Measurements from ENCODE around the gene POLR2B. TPM values are rescaled to one million over a fixed set of nuclear protein-coding genes. Genes with fewer than 3 reads are reported as not detected.

POLR2B gene
- total RNA-seq, 4 donors from 2014 or later: 39.8 to 74.8 (median 53.4) TPM

DNA sequence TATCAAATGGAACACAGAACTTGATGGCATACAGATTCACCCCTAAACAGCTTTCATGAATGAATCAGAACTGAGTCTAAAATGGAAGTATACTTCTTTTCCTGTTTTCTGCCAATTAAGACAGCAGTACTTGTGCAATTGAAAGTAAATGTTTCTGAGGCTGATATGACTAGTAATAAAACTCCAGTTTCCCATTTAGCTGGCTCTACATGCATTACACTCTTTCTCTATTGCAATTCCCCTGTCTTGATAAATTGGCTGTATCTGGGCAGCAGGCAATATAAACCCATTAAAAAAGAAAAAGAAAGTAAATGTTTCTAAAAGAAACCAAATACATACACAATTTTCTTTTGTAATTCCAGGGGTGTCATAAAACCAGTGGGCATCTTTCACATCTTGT lies 5.9 kb upstream of the POLR2B start:
- Histone ChIP-seq H3K4me1 (peaks cover 0 to 20% (median 18%) of the 10 kb centered on the region in 4 donors), H3K4me3 (no peak overlapping the region), H3K36me3 (peaks cover 4 to 47% (median 27%) of the 10 kb centered on the region in 4 donors), H3K9me3 (peaks cover 6% of the 10 kb centered on the region in 2 donors), H3K27me3 (no peaks in the 10 kb centered on the region), H3K27ac (no peak overlapping the region)
- intact Hi-C loops (cut with DNase I; ENCODE audit: low total_unique reads): no loop called here
- no peak for TF ChIP-seq POLR2A (IDR thresholded peaks at IDR 0.05)
- TF ChIP-seq, protein P1, sequence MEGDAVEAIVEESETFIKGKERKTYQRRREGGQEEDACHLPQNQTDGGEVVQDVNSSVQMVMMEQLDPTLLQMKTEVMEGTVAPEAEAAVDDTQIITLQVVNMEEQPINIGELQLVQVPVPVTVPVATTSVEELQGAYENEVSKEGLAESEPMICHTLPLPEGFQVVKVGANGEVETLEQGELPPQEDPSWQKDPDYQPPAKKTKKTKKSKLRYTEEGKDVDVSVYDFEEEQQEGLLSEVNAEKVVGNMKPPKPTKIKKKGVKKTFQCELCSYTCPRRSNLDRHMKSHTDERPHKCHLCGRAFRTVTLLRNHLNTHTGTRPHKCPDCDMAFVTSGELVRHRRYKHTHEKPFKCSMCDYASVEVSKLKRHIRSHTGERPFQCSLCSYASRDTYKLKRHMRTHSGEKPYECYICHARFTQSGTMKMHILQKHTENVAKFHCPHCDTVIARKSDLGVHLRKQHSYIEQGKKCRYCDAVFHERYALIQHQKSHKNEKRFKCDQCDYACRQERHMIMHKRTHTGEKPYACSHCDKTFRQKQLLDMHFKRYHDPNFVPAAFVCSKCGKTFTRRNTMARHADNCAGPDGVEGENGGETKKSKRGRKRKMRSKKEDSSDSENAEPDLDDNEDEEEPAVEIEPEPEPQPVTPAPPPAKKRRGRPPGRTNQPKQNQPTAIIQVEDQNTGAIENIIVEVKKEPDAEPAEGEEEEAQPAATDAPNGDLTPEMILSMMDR (IDR thresholded peaks at IDR 0.05): no peak
- no peak for TF ChIP-seq POLR2AphosphoS5 (IDR thresholded peaks at IDR 0.05)
- in situ Hi-C loops (cut with MboI; ENCODE audit: low pct_ligation_motif_present in 1 of 4, low pct_unique_long_range_greater_than_20kb in 1 of 4, low sequenced_read_pairs in 3 of 4): no loop called here
- DNase-seq: no peak

DNA sequence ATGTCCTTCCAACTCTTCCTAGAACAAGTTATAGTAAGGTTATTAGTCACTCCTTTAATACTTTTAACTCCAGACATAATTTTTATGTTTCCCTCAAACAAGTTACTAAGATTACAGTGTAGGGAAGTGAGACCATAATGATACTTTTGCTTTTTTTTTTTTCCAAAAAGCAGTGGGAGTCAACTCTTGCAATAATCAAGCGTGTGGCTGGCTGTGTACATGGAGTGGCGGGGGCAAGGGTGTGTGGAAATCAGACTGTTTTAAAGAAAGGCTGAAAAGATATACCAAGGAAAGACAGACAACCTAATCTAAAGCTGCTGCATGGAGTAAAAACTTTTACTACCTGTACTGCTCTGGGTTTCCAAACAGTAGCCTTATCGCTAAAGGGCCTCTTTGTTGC lies 5.4 kb upstream of the POLR2B start:
- H3K27ac ChIP-seq: no peak overlapping the region
- H3K9me3 ChIP-seq: peaks cover 6% of the 10 kb centered on the region in 2 donors
- DNase-seq: no peak
- peaks cover 0 to 20% (median 18%) of the 10 kb centered on the region in 4 donors for H3K4me1 ChIP-seq
- in situ Hi-C loops (cut with MboI; ENCODE audit: low pct_ligation_motif_present in 1 of 4, low pct_unique_long_range_greater_than_20kb in 1 of 4, low sequenced_read_pairs in 3 of 4) (no loop called here), intact Hi-C loops (cut with DNase I; ENCODE audit: low total_unique reads) (no loop called here)
- peaks cover 4 to 44% (median 25%) of the 10 kb centered on the region in 4 donors for H3K36me3 ChIP-seq
- no peak overlapping the region for H3K4me3 ChIP-seq
- 96 to 100% methylated on average over 3 of the region's 3 CpGs for WGBS, 2 donors (ENCODE audit: low coverage in 1 of 2)
- no peaks in the 10 kb centered on the region for H3K27me3 ChIP-seq
- no peak for TF ChIP-seq POLR2AphosphoS5 (IDR thresholded peaks at IDR 0.05)
- TF ChIP-seq EP300 (IDR thresholded peaks at IDR 0.05; ENCODE audit: low read depth): no peak
- TF ChIP-seq, protein P1 (IDR thresholded peaks at IDR 0.05): no peak
- TF ChIP-seq POLR2A (IDR thresholded peaks at IDR 0.05): no peak

DNA sequence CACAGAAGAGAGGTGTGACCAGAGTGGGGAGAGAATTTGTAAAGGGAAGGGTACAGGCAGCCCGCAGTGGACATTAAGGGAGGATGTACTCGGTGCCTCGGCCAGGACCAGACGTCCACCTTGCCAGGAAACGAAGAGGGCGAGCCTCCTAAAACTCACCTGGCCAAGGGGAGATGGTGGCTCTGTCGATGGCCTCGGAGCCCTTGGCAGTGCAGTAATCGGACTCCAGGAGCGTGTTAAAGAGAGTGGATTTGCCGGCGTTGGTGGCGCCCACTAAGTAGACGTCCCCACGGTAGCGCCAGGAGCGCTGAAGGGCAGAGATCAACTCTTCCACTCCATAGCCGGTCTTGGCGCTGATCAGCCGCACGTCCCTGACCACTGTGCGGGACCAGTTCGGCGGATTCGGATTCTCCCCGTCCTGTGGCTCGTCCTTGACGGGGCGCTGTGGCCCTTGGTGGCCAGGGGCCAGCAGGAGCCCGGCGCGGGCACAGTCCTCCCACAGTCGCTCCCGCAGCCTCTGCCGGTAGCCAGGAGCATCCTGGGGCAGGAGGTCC lies 2.3 kb upstream of the POLR2B start:
- DNase-seq: no peak
- Histone ChIP-seq H3K4me1 (peaks cover 14 to 39% (median 37%) of the 10 kb centered on the region in 4 donors), H3K27me3 (no peaks in the 10 kb centered on the region), H3K27ac (peak overlapping the region; percentile 96 to 98 (median 97)), H3K4me3 (peak overlapping the region; percentile 74 to 96 (median 78)), H3K36me3 (peaks cover 4 to 28% (median 19%) of the 10 kb centered on the region in 4 donors), H3K9me3 (peaks cover 6% of the 10 kb centered on the region in 2 donors)
- in situ Hi-C loops (cut with MboI; ENCODE audit: low pct_ligation_motif_present in 1 of 4, low pct_unique_long_range_greater_than_20kb in 1 of 4, low sequenced_read_pairs in 3 of 4) (no loop called here), intact Hi-C loops (cut with DNase I; ENCODE audit: low total_unique reads) (loop anchor here (5.0 kb wide), 1 partner anchor 69 kb away; the partner anchor contains the start of gene REST)
- 0 to 1% methylated on average over 1 to 30 of the region's 35 CpGs for WGBS, 2 donors (ENCODE audit: low coverage in 1 of 2)
- TF ChIP-seq EP300 (IDR thresholded peaks at IDR 0.05; ENCODE audit: low read depth) (no peak), POLR2A (IDR thresholded peaks at IDR 0.05) (no peak), POLR2AphosphoS5 (IDR thresholded peaks at IDR 0.05) (no peak)
- TF ChIP-seq, protein P1 (IDR thresholded peaks at IDR 0.05): no peak

DNA sequence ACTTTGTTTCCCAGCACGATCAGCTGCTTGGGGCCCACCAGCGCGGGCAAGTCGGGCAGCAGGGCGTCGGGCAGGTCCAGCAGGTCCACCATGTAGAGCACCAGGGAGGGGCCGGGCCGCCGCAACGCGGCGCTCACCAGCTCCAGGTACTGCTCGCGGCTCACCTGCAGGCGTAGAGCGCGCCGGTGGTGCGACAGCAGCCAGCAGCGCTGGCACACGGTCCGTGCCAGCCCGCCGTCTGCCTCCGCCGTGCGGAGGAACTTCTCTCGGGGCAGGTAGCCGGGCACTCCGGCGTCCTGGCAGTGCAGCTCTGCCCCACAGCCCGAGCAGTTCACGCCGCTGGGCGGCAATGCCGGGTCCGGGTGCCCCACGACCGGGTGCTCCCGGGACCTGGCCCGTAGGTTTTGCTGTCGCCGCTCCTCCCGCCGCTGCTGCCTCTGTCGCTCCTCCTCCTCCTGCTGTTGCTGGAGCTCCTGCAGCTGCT lies 1.8 kb upstream of the POLR2B start:
- peaks cover 14 to 44% (median 39%) of the 10 kb centered on the region in 4 donors for H3K4me1 ChIP-seq
- peaks cover 4 to 26% (median 17%) of the 10 kb centered on the region in 4 donors for H3K36me3 ChIP-seq
- peaks cover 6% of the 10 kb centered on the region in 2 donors for H3K9me3 ChIP-seq
- no peaks in the 10 kb centered on the region for H3K27me3 ChIP-seq
- DNase-seq: peak; percentile 76
- intact Hi-C loops (cut with DNase I; ENCODE audit: low total_unique reads) (loop anchor here (5.0 kb wide), 1 partner anchor 70 kb away; the partner anchor contains the start of gene REST), in situ Hi-C loops (cut with MboI; ENCODE audit: low pct_ligation_motif_present in 1 of 4, low pct_unique_long_range_greater_than_20kb in 1 of 4, low sequenced_read_pairs in 3 of 4) (no loop called here)
- 1% methylated on average over 28 of the region's 46 CpGs; no CpG with 5 or more reads in 1 of the 2 donors for WGBS, 2 donors (ENCODE audit: low coverage in 1 of 2)
- H3K4me3 ChIP-seq: peak overlapping the region; percentile 74 to 96 (median 78)
- TF ChIP-seq, protein P1 (IDR thresholded peaks at IDR 0.05): peak in 2 of 5 experiments; percentile 17 to 41
- TF ChIP-seq POLR2AphosphoS5 (IDR thresholded peaks at IDR 0.05) (peak in 1 of 3 donors; percentile 6), POLR2A (IDR thresholded peaks at IDR 0.05) (no peak), EP300 (IDR thresholded peaks at IDR 0.05; ENCODE audit: low read depth) (no peak)
- peak overlapping the region; percentile 96 to 98 (median 97) for H3K27ac ChIP-seq

Measured in transverse colon (tissue), 4 donors.